SU-DHL-6 (cell line): ENCODE results near the gene PRDM15.

Source experiments
- H2AFZ ChIP-seq: fragments of 200-600 bp; sonication (generic); 2 replicates; pipeline ENCODE4 v1.6.1; 2014; ENCODE audit warnings: low read depth, mild to moderate bottlenecking, moderate library complexity, mixed read lengths, antibody characterized with exemption, low read length; ENCODE audit not compliant: severe bottlenecking
- H3F3A ChIP-seq: fragments of 200-600 bp; shearing (Covaris generic); 2 replicates; pipeline ENCODE4 v1.6.0; 2016; ENCODE audit warnings: antibody characterized with exemption, mild to moderate bottlenecking; ENCODE audit not compliant: insufficient read depth
- H3K27ac ChIP-seq: fragments of 200-600 bp; sonication (generic); 2 replicates; pipeline ENCODE4 v1.5.1; 2016; ENCODE audit warnings: low read depth, mild to moderate bottlenecking, low read length, moderate library complexity, mixed read lengths
- H3K27me3 ChIP-seq: fragments of 200-600 bp; sonication (generic), shearing (Covaris generic); 2 replicates; pipeline ENCODE4 v1.6.0; 2014; ENCODE audit warnings: mild to moderate bottlenecking, low read length
- H3K36me3 ChIP-seq: fragments of 200-600 bp; sonication (generic); 2 replicates; pipeline ENCODE4 v1.6.1; 2014; ENCODE audit warnings: mild to moderate bottlenecking, low read length, mixed read lengths
- H3K4me2 ChIP-seq: fragments of 300-600, 200-600 bp; shearing (Covaris generic), sonication (generic); 2 replicates; pipeline ENCODE4 v1.6.0; 2014; ENCODE audit warnings: low read length, low read depth, mild to moderate bottlenecking; ENCODE audit not compliant: poor library complexity, severe bottlenecking
- H3K4me3 ChIP-seq: fragments of 200-600 bp; sonication (generic); 2 replicates; pipeline ENCODE4 v1.5.1; 2014; ENCODE audit warnings: antibody characterized with exemption, low read length, mild to moderate bottlenecking, mixed read lengths; ENCODE audit not compliant: insufficient read depth, poor library complexity, severe bottlenecking
- H3K79me2 ChIP-seq: fragments of 200-600 bp; sonication (generic); 2 replicates; pipeline ENCODE4 v1.6.1; 2014; ENCODE audit warnings: mild to moderate bottlenecking, low read length, moderate library complexity; ENCODE audit not compliant: insufficient read depth
- H3K9ac ChIP-seq: fragments of 200-600 bp; sonication (generic); 2 replicates; pipeline ENCODE4 v1.7.0; 2014; ENCODE audit warnings: mild to moderate bottlenecking, low read length
- H3K9me2 ChIP-seq: fragments of 200-600 bp; sonication (generic); replicated peaks from 2 replicates; pipeline ENCODE4 v1.6.1; 2014; ENCODE audit warnings: low read length; ENCODE audit not compliant: insufficient read depth
- H3K9me3 ChIP-seq: fragments of 200-600 bp; sonication (generic); 2 replicates; pipeline ENCODE4 v1.6.1; 2014; ENCODE audit warnings: low read length, mixed read lengths; ENCODE audit not compliant: insufficient read depth
- H4K20me1 ChIP-seq: fragments of 200-600 bp; sonication (generic); 2 replicates; pipeline ENCODE4 v1.6.1; 2014; ENCODE audit warnings: low read depth, mild to moderate bottlenecking, antibody characterized with exemption, low read length, moderate library complexity, mixed read lengths
- CTCF ChIP-seq: fragments of 200-600 bp; sonication (generic); IDR thresholded peaks from one replicate; pipeline ENCODE4 v1.5.1; 2017; ENCODE audit warnings: antibody characterized with exemption, mild to moderate bottlenecking, low read length, moderate library complexity; ENCODE audit not compliant: insufficient read depth, poor library complexity, severe bottlenecking
- EZH2phosphoT487 ChIP-seq: fragments of 200-600 bp; sonication (generic), shearing (Covaris generic); conservative IDR thresholded peaks from 2 replicates; pipeline ENCODE4 v1.6.1; 2018; ENCODE audit warnings: mild to moderate bottlenecking, antibody characterized with exemption, low read length, moderate library complexity, mixed read lengths

PRDM15 gene

GRCh38 chr21:41767606-41768436, 111.3 kb downstream of the PRDM15 start:
- H2AFZ ChIP-seq, result no peak overlapping the region
- H3K9ac ChIP-seq, result no peak overlapping the region
- H3K4me2 ChIP-seq, result no peak overlapping the region
- no peak overlapping the region for H3K27ac ChIP-seq
- H3K79me2 ChIP-seq, result no peaks in the 10 kb centered on the region
- no peaks in the 10 kb centered on the region for H3K9me2 ChIP-seq
- no peaks in the 10 kb centered on the region for H3K36me3 ChIP-seq
- H3K4me3 ChIP-seq, result no peak overlapping the region
- H4K20me1 ChIP-seq, result no peaks in the 10 kb centered on the region
- H3K9me3 ChIP-seq, result no peaks in the 10 kb centered on the region
- H3F3A ChIP-seq, result no peaks in the 10 kb centered on the region
- TF ChIP-seq EZH2phosphoT487 (no peak), CTCF (no peak)
- no peaks in the 10 kb centered on the region for H3K27me3 ChIP-seq

DNA sequence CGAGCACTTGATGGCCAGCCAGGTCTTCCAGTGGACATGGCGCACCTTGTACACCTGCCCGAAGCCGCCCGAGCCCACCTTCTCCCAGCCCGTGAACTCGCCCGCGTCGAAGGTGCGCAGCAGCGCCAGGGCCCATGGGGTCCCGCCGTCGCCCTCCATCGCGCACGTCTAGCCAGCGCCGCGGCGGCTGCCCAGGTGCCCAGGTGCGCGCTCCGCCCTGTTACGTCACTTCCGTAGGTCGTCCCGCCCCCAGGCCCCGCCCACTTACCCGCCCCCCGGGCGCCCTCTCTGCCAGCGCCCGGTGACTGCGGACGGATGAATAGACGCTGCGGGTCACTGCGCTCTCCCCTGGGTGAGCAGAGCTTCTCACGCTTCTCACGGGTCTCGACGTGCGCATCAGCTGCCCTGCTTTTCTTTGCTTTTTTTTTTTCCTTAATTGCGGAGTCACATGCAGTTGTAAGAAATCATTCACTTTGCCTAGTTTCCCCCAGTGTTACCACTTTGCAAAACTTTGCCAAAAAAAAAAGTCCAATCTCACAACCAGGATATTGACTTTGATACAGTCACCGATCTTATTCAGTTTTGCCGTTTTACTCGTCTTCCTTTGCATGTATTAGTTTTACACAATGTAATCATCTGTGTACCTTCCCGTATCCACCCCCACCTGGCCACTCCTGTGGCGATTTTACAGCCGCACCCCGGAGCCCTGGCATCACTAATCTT, 112.1 kb downstream of the PRDM15 start, which contains the start of gene RIPK4:
Gene RIPK4 (minus strand): TSS at position 170 of the 723 bp plus-strand sequence. CDS start 11 bp downstream, at position 159.
- no peaks in the 10 kb centered on the region for H3K79me2 ChIP-seq
- H3K4me3 ChIP-seq, result no peak within 1 kb of the TSS

More for the DNA sequence above, 112.1 kb downstream of the PRDM15 start, which contains the start of gene RIPK4:
- H3K9me2 ChIP-seq, result no peaks in the 10 kb centered on the region
- no peaks in the 10 kb centered on the region for H3K27me3 ChIP-seq
- H3K9me3 ChIP-seq, result no peaks in the 10 kb centered on the region
- TF ChIP-seq CTCF (no peak), EZH2phosphoT487 (no peak)
- H3K9ac ChIP-seq, result no peak within 1 kb of the TSS
- H4K20me1 ChIP-seq, result no peaks in the 10 kb centered on the region
- H3K27ac ChIP-seq, result no peak within 1 kb of the TSS
- no peaks in the 10 kb centered on the region for H3F3A ChIP-seq
- H3K4me2 ChIP-seq, result no peak within 1 kb of the TSS
- no peak within 1 kb of the TSS for H2AFZ ChIP-seq
- H3K36me3 ChIP-seq, result no peaks in the 10 kb centered on the region
